ENCODE measurements around the gene BTBD7.

DNA sequence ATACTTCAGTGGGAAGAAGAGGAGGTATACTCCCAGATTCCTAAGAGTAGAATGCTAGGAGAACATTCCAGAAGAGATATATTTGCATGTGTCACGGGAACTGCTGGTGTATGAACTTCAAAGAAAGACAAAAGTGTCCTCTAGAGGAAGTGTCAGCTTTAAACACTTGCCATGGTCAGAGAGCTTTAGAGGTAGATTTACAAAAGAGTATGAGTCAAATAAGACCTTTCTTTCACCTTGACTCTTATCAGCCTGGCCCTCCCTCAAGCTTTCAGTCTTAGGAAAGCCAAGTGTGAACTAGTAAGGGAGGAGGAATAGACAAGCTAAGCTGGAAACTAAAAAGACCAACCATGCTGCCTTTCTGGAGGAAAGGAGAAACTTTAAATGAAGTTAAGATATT, 48.8 kb upstream of the BTBD7 start:
- no peak for TF ChIP-seq EZH2 (optimal IDR thresholded peaks at IDR 0.05; ENCODE audit: low read depth, low read length)
- no peak for TF ChIP-seq EZH2phosphoT487 (IDR thresholded peaks at IDR 0.05; ENCODE audit: low read length)
- TF ChIP-seq, protein P1, sequence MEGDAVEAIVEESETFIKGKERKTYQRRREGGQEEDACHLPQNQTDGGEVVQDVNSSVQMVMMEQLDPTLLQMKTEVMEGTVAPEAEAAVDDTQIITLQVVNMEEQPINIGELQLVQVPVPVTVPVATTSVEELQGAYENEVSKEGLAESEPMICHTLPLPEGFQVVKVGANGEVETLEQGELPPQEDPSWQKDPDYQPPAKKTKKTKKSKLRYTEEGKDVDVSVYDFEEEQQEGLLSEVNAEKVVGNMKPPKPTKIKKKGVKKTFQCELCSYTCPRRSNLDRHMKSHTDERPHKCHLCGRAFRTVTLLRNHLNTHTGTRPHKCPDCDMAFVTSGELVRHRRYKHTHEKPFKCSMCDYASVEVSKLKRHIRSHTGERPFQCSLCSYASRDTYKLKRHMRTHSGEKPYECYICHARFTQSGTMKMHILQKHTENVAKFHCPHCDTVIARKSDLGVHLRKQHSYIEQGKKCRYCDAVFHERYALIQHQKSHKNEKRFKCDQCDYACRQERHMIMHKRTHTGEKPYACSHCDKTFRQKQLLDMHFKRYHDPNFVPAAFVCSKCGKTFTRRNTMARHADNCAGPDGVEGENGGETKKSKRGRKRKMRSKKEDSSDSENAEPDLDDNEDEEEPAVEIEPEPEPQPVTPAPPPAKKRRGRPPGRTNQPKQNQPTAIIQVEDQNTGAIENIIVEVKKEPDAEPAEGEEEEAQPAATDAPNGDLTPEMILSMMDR (IDR thresholded peaks at IDR 0.05; ENCODE audit: low read length) = no peak

Data from MM.1S (cell line).